ENCODE measurements around the gene CCDC12.

- TF ChIP-seq POLR2A (IDR thresholded peaks at IDR 0.05) (no peak), CTCF (IDR thresholded peaks at IDR 0.05) (no peak)
Observed at GRCh38 chr3:47016934-47017435, 40.4 kb upstream of the CCDC12 start.

Data from thyroid gland (tissue), 4 donors.